ENCODE results near the gene RNF4.
A peak's percentile ranks its signal among the peaks of the same experiment; 100 is the strongest.
"Not testable (repeated sequence)": the region's sequence is repeated elsewhere in the genome, so short reads cannot be mapped to it uniquely, and the experiment has no call there.

The RNF4 gene

DNA sequence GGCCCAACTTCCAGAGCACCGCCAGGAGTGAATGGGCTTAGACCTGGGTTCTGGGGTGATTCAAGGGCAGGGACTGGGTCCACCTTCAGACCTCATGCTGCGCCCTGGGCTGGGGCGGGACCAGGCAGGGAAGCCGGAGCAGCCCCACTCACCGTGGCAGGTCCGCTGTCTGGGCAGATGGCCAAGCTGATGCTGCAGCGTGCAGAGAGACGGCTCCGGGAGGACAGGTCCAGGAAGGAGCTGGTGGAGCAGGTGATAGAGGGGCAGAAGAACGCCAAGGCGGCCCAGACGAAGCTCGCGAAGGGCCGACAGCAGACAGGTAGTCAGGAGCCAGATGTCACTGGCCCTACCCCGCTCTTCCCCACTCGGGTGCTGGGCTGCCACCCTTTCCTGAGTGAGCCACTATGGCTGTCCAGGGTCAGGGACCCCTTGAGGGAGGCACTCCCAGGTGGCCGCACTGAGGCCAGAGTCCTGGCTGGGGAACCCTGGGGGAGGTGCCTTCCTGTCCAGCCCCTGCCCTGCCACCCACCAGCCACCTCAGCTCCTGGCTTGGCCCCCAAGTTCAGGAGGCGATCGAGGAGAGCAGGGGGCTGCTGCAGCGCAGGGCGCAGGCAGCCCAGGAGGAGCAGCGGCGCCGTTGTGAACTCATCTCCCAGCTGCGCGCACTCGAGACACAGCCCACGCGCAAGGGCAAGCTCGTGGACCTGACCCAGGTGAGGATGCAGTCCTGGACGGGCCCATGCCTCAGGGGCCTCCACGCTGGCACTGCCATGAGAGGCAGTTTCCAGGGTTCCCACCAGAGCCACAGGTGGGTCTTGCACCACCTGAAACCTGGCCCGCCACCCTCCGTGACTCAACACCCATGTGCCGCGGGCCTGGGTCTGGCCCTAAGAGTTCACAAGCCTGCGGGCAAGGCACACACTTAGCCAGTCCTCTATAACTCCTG lies 10.1 kb upstream of the RNF4 start:
- DNase-seq = no peak

DNA sequence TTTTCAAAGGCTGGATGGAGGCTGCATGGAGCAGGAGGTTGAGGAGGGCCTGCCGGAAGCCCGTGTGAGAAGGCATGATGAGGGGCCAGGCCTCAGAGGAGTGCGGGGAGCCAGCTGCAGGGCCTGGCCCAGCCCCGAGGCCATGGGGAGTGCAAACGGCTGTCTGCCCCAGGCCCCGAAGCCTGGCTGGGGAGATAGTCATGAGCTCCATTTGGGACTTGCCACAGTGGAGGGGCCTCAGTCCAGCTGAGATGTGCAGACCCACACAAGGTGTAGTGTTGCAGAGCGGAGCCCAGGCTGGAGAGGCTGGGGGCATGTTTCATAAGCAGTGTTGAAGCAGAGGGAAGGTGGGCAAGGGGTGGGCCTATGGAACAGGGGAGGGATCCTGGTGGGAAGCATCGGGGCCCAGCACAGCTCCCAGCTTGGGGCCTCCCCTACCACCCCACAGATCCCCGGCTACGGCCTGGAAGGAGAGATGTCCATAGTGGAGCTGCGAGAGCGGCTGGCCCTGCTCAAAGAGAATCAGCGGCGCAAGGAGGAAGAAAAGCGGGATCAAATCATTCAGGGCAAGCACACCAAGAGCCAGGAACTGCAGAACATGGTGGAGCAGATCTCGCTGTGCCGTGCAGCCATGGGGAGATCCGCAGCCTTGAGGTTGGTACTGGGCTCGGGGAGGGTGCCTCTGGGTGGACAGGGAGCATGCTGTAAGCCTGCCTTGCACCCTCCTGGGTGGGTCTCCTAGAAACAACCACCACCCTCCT lies 9.1 kb upstream of the RNF4 start:
- no peak for DNase-seq

DNA sequence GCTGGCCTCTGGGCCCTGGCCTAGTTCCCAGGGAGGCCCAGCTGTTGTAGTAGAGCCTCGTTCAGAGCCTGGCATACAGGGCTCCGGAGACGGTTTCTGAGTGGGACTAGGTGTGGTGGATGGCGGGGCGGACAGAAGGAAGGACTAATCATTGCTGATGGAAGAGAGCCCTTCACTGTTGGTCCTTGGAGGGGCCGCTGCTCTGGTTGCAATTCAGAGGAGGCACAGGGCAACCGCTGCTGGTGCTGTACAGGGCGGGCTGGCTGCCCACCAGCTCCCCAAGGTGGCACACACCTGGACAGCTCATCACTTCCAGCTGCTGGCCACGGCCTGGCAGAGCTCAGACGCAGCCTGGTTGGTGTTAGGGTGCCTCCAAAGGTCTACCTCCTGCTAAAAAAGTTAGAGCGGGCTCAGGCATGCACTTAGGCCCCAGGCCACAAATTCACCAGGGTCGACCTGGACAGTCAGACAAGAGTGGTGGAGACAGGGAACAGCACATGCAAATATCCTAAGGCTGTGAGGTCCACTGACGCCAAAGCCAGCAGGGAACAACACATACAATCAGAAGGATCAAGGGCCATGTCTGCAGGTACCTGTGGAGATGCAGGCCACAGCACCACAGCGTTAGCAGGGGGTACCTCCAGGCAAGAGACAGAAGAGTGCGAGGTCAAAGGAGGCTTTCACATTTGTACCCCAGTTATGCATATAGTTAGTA lies 7.5 kb upstream of the RNF4 start:
- DNase-seq = no peak

DNA sequence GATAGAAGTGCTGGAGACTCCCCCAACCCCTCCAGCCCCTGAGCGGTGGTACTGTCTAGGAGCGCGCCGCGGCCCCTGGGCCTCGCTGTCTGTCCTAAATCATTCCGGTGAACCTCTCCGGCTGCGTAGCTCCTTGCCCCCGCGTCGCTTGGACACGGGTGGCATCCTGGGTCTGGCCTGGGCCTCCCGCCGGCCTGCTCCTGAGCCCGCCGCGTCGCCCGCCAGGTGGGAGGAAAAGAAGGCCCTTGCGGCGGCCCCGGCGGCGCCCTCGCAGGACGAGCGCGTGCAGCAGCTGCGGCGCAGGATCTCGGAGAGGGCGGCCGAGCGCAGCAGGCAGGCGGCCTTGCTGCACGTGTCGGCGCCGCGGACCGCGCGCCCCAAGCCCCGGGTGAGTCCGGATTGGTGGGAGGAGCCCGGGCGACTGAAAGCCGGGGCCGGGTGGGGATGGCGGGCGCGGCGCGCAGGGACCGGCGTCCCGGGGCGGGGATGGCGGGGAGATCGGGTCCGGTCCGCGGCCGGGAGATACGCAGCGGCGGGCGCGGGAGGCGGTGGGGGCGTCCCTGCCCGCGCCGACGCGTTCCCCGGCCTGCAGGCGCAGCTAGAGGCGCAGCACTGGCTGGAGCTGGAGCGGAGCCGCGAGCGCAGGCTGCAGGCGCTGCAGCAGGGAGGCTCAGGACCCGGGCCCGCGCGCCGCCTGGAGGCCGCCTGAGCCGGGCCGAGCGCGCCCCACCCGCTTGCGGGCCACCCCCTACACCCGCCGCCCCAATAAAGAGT lies 6.5 kb upstream of the RNF4 start:
- peak; percentile 43 for DNase-seq

DNA sequence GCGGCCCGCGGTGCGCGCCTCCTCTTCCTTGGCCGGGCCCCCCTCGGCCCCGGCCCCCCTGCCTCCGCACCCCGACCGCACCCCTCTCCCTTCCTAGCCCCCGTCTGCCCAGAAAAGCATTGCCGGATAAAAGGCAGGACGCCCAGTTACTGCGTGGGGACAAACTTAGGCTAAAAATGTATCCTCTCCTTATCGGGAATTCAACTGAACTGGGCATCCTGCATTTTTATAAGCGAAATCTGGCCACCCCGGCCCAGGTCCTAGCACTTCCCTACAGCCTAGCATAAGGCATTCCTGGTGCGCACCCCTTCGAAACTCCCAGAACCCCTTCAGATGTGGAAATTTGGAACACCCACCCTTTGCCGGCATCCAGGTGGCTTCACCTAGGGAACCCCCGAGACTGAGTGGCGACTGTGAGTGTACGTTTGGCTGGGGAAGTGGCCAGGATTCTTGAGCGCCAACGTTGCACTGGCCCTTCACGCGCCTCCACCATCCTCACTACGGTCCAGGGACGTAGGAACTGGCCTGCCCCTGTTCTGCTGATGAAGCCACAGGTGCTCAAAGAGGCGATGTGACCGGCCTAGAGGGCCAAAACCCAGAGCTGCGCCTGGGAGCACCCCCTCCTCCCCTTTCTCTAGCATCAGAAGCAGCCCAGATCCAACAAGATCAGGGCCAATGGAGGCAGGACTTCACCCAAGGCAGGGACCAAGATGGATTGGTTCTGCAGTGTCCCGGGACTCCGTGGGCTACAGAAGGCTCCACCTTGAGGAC lies 5.7 kb upstream of the RNF4 start:
- DNase-seq = no peak

DNA sequence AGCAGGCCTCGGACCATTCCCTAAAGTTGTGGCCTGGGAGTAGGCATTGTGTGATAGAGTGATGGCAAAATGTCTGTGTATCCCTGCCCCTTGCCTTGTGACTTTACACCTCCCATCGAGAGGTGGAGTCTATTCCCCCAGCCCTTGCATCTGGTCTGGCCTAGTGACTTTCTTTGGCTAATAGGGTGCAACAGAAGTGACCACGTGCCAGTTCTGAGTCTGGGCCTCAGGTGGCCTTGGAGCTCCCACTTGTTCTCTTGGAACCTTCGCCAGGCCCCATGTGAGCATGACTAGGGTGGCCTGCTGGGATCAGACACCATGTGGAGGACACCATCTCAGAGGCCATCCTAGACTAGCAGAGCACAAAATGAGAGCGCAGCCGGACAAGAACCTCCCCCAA lies 3.9 kb upstream of the RNF4 start:
- no peak for DNase-seq

DNA sequence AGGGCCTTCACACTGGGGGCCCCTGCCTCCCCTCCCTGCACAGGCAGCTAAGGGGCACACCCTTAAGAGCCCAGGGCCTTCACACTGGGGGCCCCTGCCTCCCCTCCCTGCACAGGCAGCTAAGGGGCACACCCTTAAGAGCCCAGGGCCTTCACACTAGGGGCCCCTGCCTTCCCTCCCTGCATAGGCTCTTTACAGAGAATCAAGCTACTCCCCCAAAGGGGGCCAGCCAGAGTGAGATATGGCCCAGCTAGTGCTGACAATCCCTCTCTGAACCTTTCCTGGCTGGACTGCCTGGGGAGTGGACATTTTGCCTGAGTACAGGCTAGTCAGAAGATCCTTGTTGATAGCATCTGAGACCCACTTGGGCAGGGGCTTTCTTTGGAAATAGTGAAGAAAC lies 3.4 kb upstream of the RNF4 start:
- not testable (repeated sequence) for DNase-seq

DNA sequence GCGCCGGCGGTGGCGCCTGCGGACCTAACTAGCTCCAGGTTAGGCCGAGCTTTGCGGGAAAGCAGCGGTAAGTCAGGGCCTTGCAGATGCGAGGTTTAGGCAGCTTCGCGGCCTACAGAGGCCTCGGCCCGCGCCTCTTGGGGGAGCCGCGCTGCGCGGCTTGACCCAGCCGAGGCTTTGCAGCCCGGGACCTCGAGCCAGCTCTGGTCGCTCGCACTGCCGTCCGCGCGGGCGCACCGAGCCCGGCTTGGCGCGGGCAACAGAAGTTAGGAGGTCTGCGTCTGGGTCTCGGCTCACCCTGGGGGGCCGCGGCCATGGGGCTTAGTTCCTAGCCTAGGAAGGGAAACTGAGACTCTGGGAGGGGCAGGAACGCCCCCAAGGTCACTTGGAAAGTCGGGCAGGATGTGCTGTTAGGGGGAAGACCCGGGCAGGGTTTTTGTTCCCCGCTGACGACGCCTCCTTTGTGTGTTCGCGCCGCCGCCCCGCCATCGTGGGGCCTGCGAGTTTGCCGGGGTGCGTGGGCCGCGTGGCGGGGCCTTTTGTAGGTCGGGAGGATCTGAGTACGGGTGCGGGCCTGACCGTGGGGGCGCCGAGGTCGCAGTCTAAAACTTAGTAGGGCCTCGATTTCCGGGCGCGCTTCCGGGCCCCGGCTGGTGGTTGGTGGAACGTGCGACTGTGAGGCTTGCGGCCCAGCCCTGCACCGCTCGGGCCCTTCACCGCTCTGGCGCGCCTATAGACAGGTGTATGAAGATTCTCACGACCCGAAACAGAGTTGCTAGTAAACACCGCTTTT lies 482 bp downstream of the RNF4 start:
- no peak for DNase-seq

DNA sequence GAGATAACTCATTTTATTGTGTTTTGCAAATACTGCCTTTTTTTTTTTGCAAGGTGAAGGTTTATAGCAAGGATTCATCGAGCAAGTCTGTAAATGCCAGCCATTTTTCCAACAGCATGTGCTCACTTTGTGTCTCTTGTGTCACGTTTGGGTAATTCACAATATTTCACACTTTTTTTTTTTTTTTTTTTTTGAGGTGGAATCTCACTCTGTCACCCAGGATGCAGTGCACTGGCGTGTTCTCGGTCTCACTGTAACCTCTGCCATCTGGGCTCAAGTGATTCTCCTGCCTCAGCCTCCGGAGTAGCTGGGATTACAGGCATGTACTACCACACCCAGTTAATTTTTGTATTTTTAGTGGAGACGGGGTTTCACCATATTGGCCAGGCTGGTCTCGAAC lies 1.9 kb downstream of the RNF4 start:
- DNase-seq = no peak

DNA sequence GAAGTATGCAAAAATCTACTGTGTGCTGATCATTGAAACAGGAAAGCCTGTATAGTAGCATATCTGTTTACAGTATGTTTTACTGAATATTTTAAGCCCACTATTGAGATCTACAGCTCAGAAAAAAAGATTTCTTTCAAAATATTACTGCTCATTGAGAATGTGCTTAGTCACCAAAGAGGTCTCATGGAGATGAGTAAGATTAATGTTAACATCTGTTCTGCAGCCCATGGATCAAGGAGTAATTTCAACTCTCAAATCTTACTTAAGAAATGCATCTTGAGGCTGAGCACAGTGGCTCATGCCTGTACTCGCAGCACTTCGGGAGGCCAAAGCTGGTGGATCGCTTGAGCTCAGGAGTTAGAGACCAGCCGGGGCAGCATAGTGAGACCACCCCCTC lies 3.3 kb downstream of the RNF4 start:
- DNase-seq = no peak

DNA sequence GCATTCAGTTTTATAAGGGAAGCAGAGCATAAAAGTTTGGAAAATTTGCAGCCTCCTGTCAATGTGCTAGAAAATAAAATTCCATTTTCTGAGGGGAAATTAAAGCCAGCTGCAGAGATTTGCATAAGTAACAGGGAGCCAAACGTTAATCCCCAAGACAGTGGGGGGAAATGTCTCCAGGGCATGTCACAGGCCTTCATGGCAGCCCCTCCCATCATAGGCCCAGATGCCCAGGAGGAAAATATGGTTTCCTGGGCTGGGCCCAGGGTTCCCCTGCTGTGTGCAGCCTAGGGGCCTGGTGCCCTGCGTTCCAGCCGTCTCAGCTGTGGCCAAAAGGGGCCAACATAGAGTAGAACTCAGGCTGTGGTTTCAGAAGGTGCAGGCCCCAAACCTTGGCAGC lies 9.3 kb downstream of the RNF4 start:
- no peak for DNase-seq

DNA sequence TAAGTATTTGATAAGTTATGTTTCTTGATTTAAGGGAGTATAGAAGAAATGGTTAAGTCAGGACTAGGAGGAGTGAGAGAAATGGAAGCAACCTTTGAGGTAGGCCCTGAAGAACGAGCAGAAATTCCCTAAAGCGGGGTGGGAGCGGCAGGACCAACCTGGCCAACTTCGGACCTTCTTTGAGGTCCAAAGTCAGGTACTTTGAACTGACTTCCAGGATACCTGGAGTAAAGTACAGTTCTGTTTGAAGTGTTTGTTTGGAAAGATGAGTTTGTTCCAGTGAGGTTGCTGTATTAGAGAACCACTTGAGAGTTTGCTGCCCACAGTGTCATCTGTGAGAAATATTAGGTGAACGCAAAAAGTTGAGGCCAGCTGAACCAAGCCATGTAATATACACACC lies 11.7 kb downstream of the RNF4 start:
- no peak for DNase-seq

DNA sequence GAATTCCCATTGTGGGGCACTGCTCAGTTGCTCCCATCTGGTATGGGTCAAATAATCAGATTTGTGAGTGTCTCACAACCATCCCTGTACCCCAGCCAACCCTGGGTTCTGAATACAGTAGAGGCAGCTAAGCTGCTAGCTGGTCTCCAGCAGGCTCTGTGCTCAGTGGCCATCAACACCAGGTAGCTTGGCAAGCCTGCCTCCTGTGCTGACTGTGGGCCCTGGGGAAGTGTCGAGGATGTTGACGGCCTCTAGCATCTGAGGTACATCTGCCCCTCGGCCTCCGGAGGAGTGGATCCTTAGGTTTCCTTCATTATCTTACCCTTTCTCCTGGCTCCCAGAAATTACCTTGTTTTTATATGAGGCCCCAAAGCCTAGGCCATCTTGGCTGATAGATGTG lies 13.3 kb downstream of the RNF4 start:
- no peak for DNase-seq

DNA sequence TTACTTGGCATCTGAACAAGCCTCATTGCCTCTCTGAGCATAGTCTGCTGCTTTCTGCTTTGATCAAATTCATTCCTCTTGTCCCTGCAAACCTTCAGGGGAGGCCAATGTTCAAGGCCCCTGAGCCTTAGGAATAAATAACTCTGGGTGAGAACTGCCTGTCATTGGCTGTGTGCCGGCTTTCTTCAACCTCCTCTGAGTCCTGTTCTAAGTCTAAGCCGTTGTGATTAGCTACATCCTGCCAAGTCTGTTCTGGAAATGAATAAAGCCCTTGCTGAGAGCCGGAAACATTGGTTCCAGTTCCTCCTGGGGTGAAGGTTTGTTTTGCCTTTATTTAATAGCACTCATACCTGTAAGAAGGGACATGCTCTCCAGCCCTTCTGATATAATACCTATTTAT lies 13.8 kb downstream of the RNF4 start:
- no peak for DNase-seq

DNA sequence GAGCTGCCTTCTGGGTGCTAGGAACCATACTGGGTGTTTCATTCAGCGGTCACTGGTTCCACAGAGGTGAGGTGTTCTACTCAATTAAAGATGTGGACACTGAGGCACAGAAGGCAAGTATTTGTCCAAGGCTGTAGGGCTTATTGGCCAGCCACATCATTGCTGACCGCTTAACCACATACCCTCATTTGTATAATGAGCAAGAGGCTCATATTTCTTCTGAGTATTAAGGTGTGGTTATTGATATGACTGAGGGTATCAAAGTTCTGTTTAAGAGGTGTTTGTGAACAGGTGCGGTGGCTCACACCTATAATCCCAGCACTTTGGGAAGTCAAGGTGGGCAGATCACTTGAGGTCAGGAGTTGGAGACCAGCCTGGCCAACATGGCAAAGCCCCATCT lies 14.3 kb downstream of the RNF4 start:
- DNase-seq = no peak

DNA sequence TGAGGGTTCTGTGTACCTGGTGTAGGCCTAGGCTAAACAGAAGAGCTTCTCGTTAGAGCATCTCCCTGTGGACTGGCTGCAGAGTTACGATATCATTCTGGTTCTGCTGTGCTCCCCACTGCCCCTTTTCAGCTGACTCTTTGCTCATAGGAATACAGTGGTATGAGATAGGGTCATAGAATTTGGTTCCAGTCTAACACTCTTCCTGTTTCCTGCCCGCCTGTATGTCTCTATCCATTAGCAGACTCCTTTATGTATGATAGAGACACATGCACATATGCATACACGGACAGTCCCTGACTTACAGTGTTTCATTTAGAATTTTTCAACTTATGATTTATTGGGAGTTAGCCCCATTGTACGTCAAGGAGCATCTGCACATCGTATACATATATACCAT lies 15.3 kb downstream of the RNF4 start:
- no peak for DNase-seq

DNA sequence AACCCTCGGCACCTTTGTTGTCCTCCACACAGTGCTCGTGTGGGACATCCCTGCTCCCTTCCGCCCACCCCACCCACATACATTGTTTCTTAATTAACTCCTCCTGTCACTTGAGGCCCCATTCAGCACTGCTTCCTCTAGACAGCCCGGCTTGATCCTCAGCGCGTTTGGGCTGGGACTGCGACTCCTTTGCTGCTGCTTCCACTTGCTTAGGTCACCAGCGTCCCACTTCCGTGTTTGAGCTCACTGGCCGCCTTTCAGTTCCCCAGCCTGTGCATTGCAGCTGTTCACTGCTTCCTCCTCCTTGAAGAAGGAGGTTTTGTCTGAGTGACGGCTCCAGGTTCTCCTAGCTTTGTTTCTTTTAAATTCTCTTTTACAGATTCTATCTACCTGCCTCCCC lies 16.1 kb downstream of the RNF4 start:
- no peak for DNase-seq

DNA sequence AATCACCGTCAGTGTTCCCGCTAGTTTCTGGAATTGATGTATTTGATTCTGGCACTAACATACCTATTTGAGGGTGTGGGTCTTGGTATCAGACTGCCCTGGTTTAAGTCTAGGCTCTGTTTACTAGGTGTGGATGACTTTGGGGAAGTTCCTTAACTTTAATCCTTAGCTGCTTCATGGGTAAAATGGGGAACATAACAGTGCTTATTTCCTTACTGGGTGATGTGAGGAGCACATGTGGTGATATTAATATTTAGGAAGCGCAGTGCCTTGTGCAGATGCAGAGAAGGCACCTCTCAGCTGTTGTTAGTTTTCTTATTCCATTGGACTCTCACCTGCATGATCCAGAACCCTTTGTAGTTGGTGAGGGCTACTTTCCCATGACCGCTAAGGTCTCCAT lies 17.1 kb downstream of the RNF4 start:
- DNase-seq = no peak

DNA sequence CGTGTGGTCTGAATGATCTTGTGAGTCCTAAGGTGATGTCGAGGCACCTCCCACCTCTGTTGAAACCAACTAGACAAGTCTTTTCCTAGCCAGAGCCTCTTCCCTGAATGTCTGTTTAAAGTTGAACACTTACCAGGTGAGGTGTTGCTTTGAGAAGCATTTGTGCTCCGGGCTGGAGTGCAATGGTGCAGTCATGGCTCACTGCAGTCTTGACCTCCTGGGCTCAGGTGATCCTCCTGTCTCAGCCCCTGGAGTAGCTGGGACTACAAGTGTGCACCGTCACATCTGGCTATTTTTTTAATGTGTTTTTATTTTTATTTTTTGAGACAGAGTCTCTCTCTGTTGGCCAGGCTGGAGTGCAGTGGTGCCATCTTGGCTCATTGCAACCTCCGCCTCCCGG lies 18.1 kb downstream of the RNF4 start:
- no peak for DNase-seq

DNA sequence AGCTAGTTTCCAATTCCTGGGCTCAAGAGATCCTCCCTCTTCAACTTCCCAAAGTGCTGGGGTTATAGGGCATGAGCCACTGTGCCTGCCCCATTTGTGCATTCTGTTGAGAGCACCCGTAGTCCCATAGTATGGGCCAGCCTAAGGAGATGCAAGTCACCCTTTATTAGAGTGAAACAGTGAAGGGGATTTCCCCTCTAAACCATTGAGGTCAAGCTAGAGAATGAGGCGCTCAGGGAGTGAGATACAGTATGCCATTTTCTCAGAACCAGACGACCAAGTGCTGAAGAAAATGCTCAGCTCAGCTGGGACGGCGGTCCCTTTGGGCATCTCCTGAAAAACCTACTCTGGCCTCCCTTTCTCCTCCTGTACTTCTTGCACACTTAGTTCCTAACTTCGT lies 18.7 kb downstream of the RNF4 start:
- DNase-seq = no peak
